Heart left ventricle (tissue), 13 donors: ENCODE data around the gene FAM120B.

Experiments used
- CTCF ChIP-seq, 12 donors: fragments of 200-600 bp; sonication (generic) in 4 of 12; IDR thresholded peaks; one replicate each; pipeline versions ENCODE4 v1.5.0 to v1.8.0; 2018 to 2022; ENCODE audit warnings: antibody characterized with exemption in 12 of 12, mild to moderate bottlenecking in 5 of 12
- POLR2A ChIP-seq, 2 donors: fragments of 450-650 bp; IDR thresholded peaks; one replicate each; pipeline ENCODE4 v1.6.1; 2017; ENCODE audit warnings: antibody characterized with exemption in 2 of 2, mild to moderate bottlenecking in 2 of 2, moderate library complexity in 2 of 2
- donor health status: ischemic (EF 13 %, LVEDD 7.1; RV severe dilation, severe dysfunction).
- donor health status: DM: no; HTN: yes; CAD: no.
- donor health status: DM: no; HTN: no; CAD: no.
- donor health status: ischemic (EF 25% LVEDD 6.9; RV normal size, moderate dysfunction).
- donor health status: ischemic (EF 25% LVEDD 5.7; RV mildly dilated, moderate dysfunction).
- donor health status: ischemic (EF 35%, LVEDD 5.7; RV mildly dilated, moderate dysfunction).
- donor health status: nonischemic (EF 11% LVEDD 7.7; RV severe dilation, severe dysfunction).
- donor health status: DM: yes; HTN: yes; CAD: no.
- donor health status: PGD.
- donor health status: ischemic (EF 29% LVEDD 5.4; RV normal size, mild dysfunction).
- donor health status: nonischemic (EF 23%, LVEDD 6.1; RV moderate dilation, normal function).

- TF ChIP-seq CTCF (IDR thresholded peaks at IDR 0.05) (no peak), POLR2A (IDR thresholded peaks at IDR 0.05) (no peak)
These were observed 40.3 kb upstream of the FAM120B start for GRCh38 chr6:170266061-170266825.
